Gastrocnemius medialis (tissue), 4 donors: ENCODE results near the gene SESTD1. TPM values are rescaled to one million over a fixed set of nuclear protein-coding genes. Genes with fewer than 3 reads are reported as not detected.

Experiments
- ATAC-seq, 2 donors: fragments of 150-250 bp; one replicate each; pipeline ENCODE4 v1.9.1; 2016
- DNase-seq, 2 donors: peaks; one replicate each; pipeline ENCODE4 v3.0.0-alpha.2; 2019
- H3K27ac ChIP-seq, 4 donors: fragments of 200-600 bp; sonication (generic); 1 replicate in 1 of 4; 2 replicates in 3 of 4; pipeline ENCODE4 v1.5.1; 2016 to 2018; ENCODE audit warnings: mild to moderate bottlenecking in 2 of 4, moderate library complexity in 1 of 4
- H3K27me3 ChIP-seq, 3 donors: fragments of 200-600 bp; sonication (generic) in 2 of 3; 1 replicate in 1 of 3; 2 replicates in 2 of 3; pipeline versions ENCODE4 v1.5.1 to v1.6.0; 2016 to 2019; ENCODE audit warnings: mild to moderate bottlenecking in 1 of 3, moderate library complexity in 1 of 3
- H3K36me3 ChIP-seq, 2 donors: fragments of 200-600 bp; sonication (generic) in 1 of 2; one replicate each; pipeline ENCODE4 v1.5.1; 2017 to 2018
- H3K4me1 ChIP-seq, 2 donors: fragments of 200-600 bp; sonication (generic) in 1 of 2; one replicate each; pipeline ENCODE4 v1.5.1; 2016 to 2017; ENCODE audit warnings: mild to moderate bottlenecking in 2 of 2
- H3K4me3 ChIP-seq, 4 donors: fragments of 200-600 bp; sonication (generic) in 3 of 4; 1 replicate in 1 of 4; 2 replicates in 3 of 4; pipeline ENCODE4 v1.5.1; 2016 to 2019; ENCODE audit warnings: mild to moderate bottlenecking in 2 of 4
- H3K9me3 ChIP-seq, 3 donors: fragments of 200-600 bp; sonication (generic) in 2 of 3; 1 replicate in 1 of 3; 2 replicates in 2 of 3; pipeline ENCODE4 v1.5.1; 2016 to 2019
- POLR2A ChIP-seq, 2 donors: fragments of 450-650 bp; IDR thresholded peaks; one replicate each; pipeline ENCODE4 v1.6.1; 2017; ENCODE audit warnings: antibody characterized with exemption in 2 of 2, mild to moderate bottlenecking in 2 of 2, moderate library complexity in 2 of 2
- in situ Hi-C, 4 donors: fragments of 200-750 bp; cut with MboI; loops; one replicate each; pipeline versions ENCODE4 v1.15.0 to v1.8.0; 2017; ENCODE audit warnings: low sequenced_read_pairs in 4 of 4
- intact Hi-C: fragments of 100-400 bp; cut with DNase I; formaldehyde crosslinking; loops from one replicate; pipeline ENCODE4 v1.15.1; 2023; ENCODE audit warnings: low total_unique reads
- total RNA-seq, 4 donors: library from RNA; depleted of rRNA; stranded (reverse); fragments of >200 nt; gene quantifications; one replicate each; pipeline versions ENCODE4 v1.1.0 to v1.2.3, GENCODE V29; 2016
- TF ChIP-seq, protein P1 (sequence below), 5 experiments: fragments of 450-650 bp in 3 of 5; fragments of 200-600 bp in 2 of 5; sonication (generic) in 2 of 5; IDR thresholded peaks in 4 of 5; conservative IDR thresholded peaks in 1 of 5; 1 replicate in 4 of 5; 2 replicates in 1 of 5; pipeline ENCODE4 v1.5.1; 2016 to 2019; ENCODE audit warnings: antibody characterized with exemption in 5 of 5, mild to moderate bottlenecking in 3 of 5, moderate library complexity in 3 of 5

The SESTD1 gene, protein sequence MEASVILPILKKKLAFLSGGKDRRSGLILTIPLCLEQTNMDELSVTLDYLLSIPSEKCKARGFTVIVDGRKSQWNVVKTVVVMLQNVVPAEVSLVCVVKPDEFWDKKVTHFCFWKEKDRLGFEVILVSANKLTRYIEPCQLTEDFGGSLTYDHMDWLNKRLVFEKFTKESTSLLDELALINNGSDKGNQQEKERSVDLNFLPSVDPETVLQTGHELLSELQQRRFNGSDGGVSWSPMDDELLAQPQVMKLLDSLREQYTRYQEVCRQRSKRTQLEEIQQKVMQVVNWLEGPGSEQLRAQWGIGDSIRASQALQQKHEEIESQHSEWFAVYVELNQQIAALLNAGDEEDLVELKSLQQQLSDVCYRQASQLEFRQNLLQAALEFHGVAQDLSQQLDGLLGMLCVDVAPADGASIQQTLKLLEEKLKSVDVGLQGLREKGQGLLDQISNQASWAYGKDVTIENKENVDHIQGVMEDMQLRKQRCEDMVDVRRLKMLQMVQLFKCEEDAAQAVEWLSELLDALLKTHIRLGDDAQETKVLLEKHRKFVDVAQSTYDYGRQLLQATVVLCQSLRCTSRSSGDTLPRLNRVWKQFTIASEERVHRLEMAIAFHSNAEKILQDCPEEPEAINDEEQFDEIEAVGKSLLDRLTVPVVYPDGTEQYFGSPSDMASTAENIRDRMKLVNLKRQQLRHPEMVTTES
- total RNA-seq = 10 to 100 TPM in 1 of 4 donors, 1 to 10 TPM in 3; 4.1 to 11.0 (median 8.6) TPM

DNA sequence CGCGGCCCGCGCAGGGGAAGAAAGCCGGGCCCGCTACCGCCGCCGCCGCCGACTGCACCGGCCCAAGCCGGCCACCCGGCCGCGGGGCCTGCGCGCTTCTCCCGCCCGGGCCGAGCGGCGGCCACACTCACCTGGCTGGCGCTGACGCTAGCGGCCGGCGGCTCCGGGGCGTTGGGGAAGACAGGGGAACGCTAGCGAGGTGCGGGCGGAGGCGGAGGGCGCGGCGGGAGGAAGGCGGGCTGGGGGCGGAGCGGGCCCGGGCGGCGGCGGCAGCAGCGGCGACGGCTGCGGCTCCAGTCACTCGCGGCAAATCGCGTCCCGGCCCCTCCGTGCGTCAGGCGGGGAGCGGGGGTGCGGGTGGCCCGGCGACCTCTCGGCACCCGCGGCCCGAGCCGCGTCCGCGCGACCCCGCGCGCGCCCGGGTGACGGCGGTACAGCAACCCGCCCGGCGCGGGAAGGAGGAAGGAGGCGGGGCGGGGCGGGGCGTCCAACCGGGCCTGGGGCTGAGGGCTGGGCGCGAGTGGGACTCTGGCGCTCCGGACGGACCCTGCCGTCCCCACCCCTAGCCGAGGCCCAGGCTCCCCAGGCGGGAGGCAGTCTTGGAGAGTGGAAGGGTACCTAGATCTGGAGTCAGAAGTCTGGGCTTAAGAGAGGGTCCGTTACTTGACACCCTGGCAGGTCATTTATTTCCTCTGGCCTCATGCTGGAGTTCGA lies at the start of gene SESTD1:
TSS of gene SESTD1 (minus strand) at position 465 of the 714 bp plus-strand sequence. CDS start 72,991 bp downstream, outside the sequence.
- no peaks in the 10 kb centered on the region for H3K9me3 ChIP-seq
- TF ChIP-seq, protein P1, sequence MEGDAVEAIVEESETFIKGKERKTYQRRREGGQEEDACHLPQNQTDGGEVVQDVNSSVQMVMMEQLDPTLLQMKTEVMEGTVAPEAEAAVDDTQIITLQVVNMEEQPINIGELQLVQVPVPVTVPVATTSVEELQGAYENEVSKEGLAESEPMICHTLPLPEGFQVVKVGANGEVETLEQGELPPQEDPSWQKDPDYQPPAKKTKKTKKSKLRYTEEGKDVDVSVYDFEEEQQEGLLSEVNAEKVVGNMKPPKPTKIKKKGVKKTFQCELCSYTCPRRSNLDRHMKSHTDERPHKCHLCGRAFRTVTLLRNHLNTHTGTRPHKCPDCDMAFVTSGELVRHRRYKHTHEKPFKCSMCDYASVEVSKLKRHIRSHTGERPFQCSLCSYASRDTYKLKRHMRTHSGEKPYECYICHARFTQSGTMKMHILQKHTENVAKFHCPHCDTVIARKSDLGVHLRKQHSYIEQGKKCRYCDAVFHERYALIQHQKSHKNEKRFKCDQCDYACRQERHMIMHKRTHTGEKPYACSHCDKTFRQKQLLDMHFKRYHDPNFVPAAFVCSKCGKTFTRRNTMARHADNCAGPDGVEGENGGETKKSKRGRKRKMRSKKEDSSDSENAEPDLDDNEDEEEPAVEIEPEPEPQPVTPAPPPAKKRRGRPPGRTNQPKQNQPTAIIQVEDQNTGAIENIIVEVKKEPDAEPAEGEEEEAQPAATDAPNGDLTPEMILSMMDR (IDR thresholded peaks at IDR 0.05 in 4 of 5, conservative IDR thresholded peaks at IDR 0.05 in 1 of 5) = peak in 1 of 5 experiments; percentile 30
- TF ChIP-seq POLR2A (IDR thresholded peaks at IDR 0.05) = peak; percentile 75 to 78
- intact Hi-C loops = no loop called here

GRCh38 chr2:179313057-179313456 lies 48.4 kb upstream of the SESTD1 start:
- no peaks in the 10 kb centered on the region for H3K27me3 ChIP-seq
- H3K4me3 ChIP-seq = no peak overlapping the region
- intact Hi-C loops = no loop called here
- DNase-seq (no peak), ATAC-seq (no peak)
- H3K36me3 ChIP-seq = no peaks in the 10 kb centered on the region
- H3K9me3 ChIP-seq = no peaks in the 10 kb centered on the region
- no peak for TF ChIP-seq POLR2A (IDR thresholded peaks at IDR 0.05)
- TF ChIP-seq, protein P1 (IDR thresholded peaks at IDR 0.05 in 4 of 5, conservative IDR thresholded peaks at IDR 0.05 in 1 of 5) = no peak
- no peaks in the 10 kb centered on the region for H3K4me1 ChIP-seq
- in situ Hi-C loops = no loop called here
- H3K27ac ChIP-seq = no peak overlapping the region

More for the DNA sequence above, at the start of gene SESTD1:
- peak; percentile 69 to 74 for ATAC-seq
- Histone ChIP-seq H3K27me3 (no peaks in the 10 kb centered on the region), H3K4me1 (peaks cover 7 to 22% of the 10 kb centered on the region in 2 donors), H3K4me3 (peak within 1 kb of the TSS; percentile 77 to 94 (median 88)), H3K27ac (peak within 1 kb of the TSS; percentile 78 to 82 (median 80)), H3K36me3 (no peaks in the 10 kb centered on the region)
- DNase-seq = peak; percentile 35 to 45
- in situ Hi-C loops = loop anchor here in 1 of 4 donors (10.0 kb wide), 1 partner anchor 80 kb away; no protein-coding TSS in a partner anchor

GRCh38 chr2:179311101-179311500 lies 46.5 kb upstream of the SESTD1 start:
- Histone ChIP-seq H3K36me3 (no peaks in the 10 kb centered on the region), H3K27me3 (no peaks in the 10 kb centered on the region), H3K27ac (no peak overlapping the region), H3K4me1 (no peaks in the 10 kb centered on the region), H3K9me3 (no peaks in the 10 kb centered on the region), H3K4me3 (no peak overlapping the region)
- intact Hi-C loops (no loop called here), in situ Hi-C loops (no loop called here)
- DNase-seq (no peak), ATAC-seq (no peak)
- TF ChIP-seq POLR2A (IDR thresholded peaks at IDR 0.05) = no peak
- TF ChIP-seq, protein P1 (IDR thresholded peaks at IDR 0.05 in 4 of 5, conservative IDR thresholded peaks at IDR 0.05 in 1 of 5) = no peak

GRCh38 chr2:179307616-179308371 lies 43.2 kb upstream of the SESTD1 start:
- no peak overlapping the region for H3K4me3 ChIP-seq
- H3K36me3 ChIP-seq = no peaks in the 10 kb centered on the region
- ATAC-seq (no peak), DNase-seq (no peak)
- H3K27me3 ChIP-seq = no peaks in the 10 kb centered on the region
- no peak overlapping the region for H3K27ac ChIP-seq
- H3K4me1 ChIP-seq = no peaks in the 10 kb centered on the region
- H3K9me3 ChIP-seq = no peaks in the 10 kb centered on the region
- intact Hi-C loops (no loop called here), in situ Hi-C loops (no loop called here)
- TF ChIP-seq POLR2A (IDR thresholded peaks at IDR 0.05) = no peak
- TF ChIP-seq, protein P1 (IDR thresholded peaks at IDR 0.05 in 4 of 5, conservative IDR thresholded peaks at IDR 0.05 in 1 of 5) = no peak
